Measurements from ENCODE around the gene IL36B.
"Not testable (repeated sequence)": the region's sequence is repeated elsewhere in the genome, so short reads cannot be mapped to it uniquely, and the experiment has no call there.

Gene IL36B

DNA sequence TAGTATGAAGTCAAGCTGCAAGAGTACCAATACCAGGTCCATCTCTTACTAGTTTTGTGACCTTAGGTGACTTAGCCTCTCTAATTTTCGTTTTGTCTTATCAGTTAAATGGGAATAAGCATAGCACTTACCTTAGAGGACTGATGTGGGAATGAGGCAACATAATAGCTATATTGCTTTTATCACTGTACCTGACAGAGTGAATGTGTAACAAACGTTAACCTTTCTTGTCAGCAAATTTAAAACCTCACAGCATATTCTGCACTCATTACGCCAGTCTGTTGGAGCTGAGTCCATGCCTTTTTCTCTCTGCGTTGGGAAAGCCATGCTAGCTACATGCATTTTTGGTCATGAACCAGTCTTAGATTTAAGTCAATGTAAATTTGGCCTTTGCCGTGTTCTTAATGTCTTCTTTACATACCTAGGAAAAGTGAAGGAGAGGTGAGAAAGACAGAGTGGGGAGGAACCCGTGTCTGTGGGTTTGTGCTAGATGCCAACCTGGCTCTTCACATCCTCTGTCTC, at the start of gene IL36B:
IL36B (minus strand) TSS at position 472 of the 522 bp plus-strand sequence.
- TF ChIP-seq, protein P1, sequence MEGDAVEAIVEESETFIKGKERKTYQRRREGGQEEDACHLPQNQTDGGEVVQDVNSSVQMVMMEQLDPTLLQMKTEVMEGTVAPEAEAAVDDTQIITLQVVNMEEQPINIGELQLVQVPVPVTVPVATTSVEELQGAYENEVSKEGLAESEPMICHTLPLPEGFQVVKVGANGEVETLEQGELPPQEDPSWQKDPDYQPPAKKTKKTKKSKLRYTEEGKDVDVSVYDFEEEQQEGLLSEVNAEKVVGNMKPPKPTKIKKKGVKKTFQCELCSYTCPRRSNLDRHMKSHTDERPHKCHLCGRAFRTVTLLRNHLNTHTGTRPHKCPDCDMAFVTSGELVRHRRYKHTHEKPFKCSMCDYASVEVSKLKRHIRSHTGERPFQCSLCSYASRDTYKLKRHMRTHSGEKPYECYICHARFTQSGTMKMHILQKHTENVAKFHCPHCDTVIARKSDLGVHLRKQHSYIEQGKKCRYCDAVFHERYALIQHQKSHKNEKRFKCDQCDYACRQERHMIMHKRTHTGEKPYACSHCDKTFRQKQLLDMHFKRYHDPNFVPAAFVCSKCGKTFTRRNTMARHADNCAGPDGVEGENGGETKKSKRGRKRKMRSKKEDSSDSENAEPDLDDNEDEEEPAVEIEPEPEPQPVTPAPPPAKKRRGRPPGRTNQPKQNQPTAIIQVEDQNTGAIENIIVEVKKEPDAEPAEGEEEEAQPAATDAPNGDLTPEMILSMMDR (IDR thresholded peaks at IDR 0.05; ENCODE audit: extremely low read depth, missing control alignments): no peak
- DNase-seq (ENCODE audit: low spot score): no peak

DNA sequence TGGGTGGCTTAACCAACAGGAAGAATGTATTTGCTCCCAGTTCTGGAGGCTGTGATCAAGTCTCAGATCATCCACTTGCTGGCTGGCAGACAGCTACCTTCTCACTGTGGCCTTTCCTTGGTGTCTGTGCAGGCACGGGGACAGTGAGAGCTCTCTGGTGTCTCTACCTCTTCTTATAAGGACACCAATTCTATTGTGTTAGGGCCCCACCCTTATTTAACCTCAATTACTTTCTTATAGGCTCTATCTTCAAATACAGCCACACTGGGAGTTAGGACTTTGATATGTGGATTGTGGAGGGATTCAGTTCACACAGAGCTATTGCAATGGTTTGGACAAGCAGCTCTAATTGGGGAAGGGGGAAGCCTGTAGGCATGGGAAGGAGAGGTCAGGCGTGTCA, 49.5 kb upstream of the IL36B start:
- no peak for DNase-seq (ENCODE audit: low spot score)
- TF ChIP-seq, protein P1 (IDR thresholded peaks at IDR 0.05; ENCODE audit: extremely low read depth, missing control alignments): no peak

DNA sequence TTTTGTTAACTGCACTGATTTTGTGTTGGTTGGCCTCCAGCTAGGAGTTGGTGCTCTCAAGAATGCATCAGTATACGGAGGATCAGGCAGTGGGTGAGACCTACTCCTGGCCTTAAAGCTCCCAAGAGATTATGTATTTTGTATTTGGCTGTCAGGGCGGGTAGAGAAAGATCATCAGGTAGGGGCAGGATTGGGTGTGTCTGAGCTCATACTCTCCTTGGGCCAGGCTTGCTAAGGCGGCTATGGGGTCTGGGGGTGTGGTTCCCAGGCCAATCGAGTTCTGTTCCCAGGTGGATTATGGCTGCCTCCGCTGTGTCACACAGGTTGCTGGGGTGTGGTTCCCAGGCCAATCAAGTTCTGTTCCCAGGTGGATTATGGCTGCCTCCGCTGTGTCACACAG, 45.9 kb upstream of the IL36B start:
- DNase-seq (ENCODE audit: low spot score): no peak
- TF ChIP-seq, protein P1 (IDR thresholded peaks at IDR 0.05; ENCODE audit: extremely low read depth, missing control alignments): no peak

DNA sequence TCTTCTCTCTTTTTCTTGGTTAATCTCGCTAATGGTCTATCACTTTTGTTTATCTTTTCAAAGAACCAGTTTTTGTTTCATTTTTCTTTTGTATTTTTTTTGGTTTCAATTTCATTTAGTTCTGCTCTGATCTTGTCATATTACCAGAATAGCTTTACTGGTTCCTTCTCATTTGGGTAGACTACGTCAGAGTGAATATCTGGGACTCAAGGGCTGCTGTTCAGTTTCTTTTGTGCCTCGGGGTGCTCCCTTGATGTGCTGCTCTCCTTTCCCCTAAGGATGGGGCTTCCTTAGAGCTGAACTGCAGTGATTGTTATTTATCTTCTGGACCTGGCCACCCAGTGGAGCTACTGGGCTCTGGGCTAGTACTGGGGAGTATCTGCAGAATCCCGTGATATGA, 45.4 kb upstream of the IL36B start:
- DNase-seq (ENCODE audit: low spot score): peak; percentile 39
- TF ChIP-seq, protein P1 (IDR thresholded peaks at IDR 0.05; ENCODE audit: extremely low read depth, missing control alignments): no peak

DNA sequence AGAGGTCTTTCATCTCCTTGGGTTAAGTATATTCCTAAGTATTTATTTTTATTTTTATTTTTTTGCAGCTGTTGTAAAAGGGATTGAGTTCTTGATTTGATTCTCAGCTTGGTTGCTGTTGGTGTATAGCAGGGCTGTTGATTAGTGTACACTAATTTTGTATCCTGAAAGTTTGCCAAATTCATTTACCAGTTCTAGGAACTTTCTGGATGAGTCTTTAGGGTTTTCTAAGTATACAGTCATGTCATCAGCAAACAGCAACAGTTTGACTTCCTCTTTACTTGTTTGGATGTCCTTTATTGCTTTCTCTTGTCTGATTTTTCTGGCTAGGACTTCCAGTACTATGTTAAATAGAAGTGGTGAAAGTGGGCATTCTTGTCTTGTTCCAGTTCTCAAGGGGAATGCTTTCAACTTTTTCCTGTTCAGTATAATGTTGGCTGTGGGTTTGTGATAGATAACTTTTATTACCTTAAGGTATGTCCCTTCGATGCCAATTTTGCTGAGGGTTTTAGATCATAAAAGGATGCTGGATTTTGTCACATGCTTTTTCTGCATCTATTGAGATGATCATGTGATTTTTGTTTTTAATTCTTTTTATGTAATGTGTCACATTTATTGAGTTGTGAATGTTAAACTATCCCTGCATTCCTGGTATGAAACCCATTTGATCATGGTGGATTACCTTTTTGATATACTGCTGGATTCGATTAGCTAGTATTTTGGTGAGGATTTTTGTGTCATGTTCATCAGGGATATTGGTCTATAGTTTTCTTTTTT, 44.4 kb upstream of the IL36B start:
- DNase-seq (ENCODE audit: low spot score): not testable (repeated sequence)

DNA sequence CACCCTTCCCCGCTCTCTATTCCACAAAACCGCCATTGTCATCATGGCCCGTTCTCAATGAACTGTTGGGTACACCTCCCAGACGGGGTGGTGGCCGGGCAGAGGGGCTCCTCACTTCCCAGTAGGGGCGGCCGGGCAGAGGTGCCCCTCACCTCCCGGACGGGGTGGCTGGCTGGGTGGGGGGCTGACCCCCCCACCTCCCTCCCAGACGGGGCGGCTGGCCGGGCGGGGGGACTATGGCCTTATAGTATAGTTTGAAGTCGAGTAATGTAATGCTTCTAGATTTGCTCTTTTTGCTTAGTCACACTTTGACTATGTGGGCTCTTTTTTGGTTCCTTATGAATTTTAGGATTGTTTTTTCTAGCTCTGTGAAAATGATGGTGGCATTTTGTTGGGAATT, 43.6 kb upstream of the IL36B start:
- DNase-seq (ENCODE audit: low spot score): not testable (repeated sequence)

DNA sequence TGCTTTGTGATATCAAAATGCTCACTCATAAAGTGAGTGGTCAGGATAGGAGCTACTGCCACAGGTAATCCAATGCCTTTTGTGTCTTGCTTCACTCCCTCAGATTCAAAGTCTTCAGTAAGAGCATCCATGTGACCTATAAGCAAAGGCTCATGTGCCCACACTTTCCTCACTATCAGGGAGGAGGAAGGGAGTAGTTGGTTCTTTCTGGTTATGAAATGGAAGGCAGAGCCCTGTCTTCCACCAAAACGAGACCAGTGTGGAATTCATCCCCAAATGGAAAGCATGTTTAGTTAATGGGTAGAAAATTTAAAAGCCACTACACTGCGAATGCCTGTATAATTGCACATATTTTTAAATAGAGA, 40.9 kb upstream of the IL36B start:
- DNase-seq (ENCODE audit: low spot score): no peak
- TF ChIP-seq, protein P1 (IDR thresholded peaks at IDR 0.05; ENCODE audit: extremely low read depth, missing control alignments): no peak

DNA sequence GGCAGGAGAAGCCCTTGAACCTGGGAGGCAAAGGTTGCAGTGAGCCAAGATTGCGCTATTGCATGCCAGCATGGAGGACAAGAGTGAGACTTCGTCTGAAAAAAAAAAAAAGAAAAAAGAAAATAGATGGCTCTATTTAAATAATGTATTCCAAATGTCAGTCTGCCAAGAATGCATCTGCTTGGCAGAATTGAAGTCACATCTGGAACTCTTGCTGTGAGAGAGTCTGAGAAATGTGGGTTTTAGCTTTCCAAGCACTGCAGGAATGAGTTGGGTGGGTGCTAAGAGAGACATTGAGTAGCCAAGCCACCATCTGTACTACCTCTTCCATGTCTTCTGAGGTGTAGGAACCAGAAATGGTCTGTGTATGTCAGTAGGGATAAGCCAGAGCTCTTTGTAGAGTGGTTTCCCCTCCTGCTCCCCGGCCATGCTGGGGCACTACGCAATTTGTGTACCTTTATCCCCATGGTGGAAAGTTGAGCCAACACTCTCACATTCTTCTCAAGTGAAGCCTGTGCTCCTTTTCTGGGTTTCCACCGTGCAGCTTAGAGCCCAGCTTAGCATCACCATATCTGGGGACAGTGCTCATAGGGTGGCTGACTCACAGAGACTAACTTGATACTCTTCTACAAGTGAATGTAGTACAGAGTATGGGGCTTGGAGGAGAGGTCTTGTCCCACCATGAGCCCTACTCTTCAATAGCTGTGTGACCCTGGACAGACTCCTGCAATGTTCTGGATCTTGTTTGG, 40.4 kb upstream of the IL36B start:
- no peak for DNase-seq (ENCODE audit: low spot score)
- TF ChIP-seq, protein P1 (IDR thresholded peaks at IDR 0.05; ENCODE audit: extremely low read depth, missing control alignments): no peak

All from GM20000 (cell line).